ENCODE data around the gene AGFG1.

Gene AGFG1

GRCh38 chr2:227461811-227462461 is 10.0 kb upstream of the AGFG1 start:
- DNase-seq (ENCODE audit: low read depth in 2 of 2) = no peak

GRCh38 chr2:227462462-227462951 is 9.4 kb upstream of the AGFG1 start:
- DNase-seq (ENCODE audit: low read depth in 2 of 2) = no peak

- DNase-seq (ENCODE audit: low read depth in 2 of 2) = no peak
These were observed 8.7 kb upstream of the AGFG1 start for GRCh38 chr2:227462972-227463931.

- no peak for DNase-seq (ENCODE audit: low read depth in 2 of 2)
These were observed 7.6 kb upstream of the AGFG1 start for GRCh38 chr2:227464361-227464760.

DNA sequence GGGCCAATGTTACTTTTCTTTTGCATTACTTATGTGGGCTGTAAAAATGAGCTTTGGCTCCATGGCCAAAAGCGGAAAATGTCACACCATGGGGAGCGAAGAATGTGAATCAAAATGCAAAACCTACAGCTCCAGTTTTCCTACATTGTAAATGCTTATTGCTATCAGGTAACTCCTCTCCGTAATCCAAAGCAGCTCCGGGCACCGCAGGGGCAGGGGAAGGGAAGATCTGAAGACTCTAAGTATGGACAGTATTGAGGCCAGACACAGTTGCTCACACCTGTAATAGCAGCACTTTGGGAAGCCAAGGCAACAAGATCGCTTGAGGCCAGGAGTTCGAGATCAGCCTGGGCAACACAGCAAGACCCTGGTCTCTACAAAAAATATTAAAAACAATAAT is 7.1 kb upstream of the AGFG1 start:
- DNase-seq (ENCODE audit: low read depth in 2 of 2) = no peak

DNA sequence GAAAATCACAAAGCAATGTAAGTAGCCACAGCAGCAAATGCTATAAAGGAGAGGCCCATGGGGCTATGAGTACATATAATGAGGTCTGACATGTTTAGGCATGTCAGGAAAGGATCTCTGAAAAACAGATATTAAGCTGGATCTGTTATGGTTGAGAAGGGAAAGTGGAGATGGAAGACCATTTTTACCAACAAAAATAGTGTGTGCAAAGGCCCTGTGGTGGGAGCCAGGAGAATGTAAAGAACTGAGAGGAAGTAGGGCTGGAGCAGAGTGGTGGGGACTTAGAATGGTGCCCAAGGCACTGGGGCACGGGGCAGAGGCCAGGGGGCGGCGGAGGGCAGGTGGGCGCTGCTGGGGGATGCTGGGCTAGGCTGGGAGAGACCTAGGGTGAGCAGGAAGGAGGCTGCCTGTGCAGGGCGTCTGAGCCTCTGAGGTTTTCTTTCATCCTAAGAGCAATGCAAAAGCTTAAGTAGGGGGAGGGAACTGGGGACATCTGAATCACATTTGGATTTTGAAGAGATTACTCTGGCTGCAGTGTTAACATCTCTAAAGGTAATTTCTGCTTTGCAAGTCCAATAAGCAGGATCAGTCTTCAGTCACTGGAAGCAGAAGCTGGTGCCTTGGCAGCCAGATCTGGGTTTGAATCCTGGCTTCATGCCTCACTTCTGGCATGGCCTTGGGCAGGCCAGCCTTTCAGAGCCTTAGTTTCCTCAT is 4.9 kb upstream of the AGFG1 start:
- DNase-seq (ENCODE audit: low read depth in 2 of 2) = no peak

DNA sequence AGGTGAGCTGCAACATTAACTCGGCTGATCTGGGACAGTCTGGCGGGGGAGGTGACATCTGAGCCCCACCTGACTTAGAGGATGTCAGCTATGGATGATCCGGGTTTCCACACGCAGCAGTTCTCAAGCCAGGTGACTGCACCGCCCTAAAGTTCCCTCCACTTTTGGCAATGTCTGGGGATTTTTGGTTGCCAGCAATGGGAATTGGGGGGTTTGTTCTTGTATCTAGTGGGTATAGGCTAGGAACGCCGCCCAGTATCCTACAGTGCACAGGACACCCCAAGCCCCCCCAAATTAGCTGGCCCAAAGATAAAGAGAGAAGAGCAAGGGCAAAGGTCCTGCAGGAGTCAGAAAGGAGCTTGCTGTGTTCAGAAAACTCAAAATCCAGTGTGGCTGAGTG is 544 bp upstream of the AGFG1 start:
- no peak for DNase-seq (ENCODE audit: low read depth in 2 of 2)

GRCh38 chr2:227472265-227473121 is 537 bp downstream of the AGFG1 start:
- DNase-seq (ENCODE audit: low read depth in 2 of 2) = no peak

- DNase-seq (ENCODE audit: low read depth in 2 of 2) = no peak
These were observed 1.1 kb downstream of the AGFG1 start for GRCh38 chr2:227473122-227473461.

DNA sequence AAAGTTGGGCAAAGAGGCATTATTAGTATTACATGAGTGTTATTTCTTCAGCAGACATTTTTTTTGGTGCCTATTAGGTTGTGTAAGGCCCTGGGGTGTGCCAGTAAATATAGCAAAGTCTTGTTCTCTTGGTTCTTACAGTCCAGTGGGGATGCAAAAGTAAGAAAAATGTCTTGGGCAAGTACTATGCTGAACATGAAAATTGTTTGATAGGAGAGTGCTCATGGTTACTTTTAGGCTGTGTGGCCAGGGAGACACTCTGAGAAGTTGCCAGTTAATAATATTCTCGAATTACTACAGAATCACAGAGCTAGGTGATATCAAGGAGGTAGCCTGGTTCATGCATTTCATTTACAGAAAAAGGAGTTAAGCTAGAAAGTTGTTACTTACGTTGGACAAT is 1.9 kb downstream of the AGFG1 start:
- DNase-seq (ENCODE audit: low read depth in 2 of 2) = no peak

- DNase-seq (ENCODE audit: low read depth in 2 of 2) = no peak
These were observed 2.5 kb downstream of the AGFG1 start for GRCh38 chr2:227474410-227474809.

GRCh38 chr2:227477291-227477690 is 5.3 kb downstream of the AGFG1 start:
- no peak for DNase-seq (ENCODE audit: low read depth in 2 of 2)

DNA sequence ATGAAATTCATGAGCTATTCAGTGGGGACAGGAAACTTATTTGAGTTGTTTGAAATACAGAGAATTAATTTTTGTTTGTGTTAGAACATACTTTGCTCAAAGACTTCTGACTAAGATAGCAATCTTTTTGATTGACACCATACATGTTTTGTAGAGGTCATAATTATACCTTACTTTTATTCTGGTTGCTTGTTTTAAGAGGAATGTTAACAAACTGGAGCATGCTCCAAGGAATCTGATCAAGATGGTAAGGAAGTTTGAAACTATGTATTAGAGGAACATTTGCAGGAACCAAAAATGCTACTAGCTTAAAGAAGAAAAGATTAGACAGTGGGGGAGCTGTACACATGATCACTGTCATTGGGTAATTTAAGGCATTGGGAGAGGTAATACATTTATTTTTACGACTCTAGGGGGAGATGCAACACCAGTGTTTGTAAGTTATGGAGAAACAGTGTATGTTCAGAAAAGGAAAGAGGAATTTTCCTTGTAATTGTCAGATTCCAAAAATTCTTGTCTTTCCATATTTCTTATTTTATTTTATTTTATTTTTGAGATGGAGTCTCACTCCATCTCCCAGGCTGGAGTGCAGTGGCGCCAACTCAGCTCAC is 8.0 kb downstream of the AGFG1 start:
- no peak for DNase-seq (ENCODE audit: low read depth in 2 of 2)

GRCh38 chr2:227480528-227480927 is 8.6 kb downstream of the AGFG1 start:
- DNase-seq (ENCODE audit: low read depth in 2 of 2) = no peak

GRCh38 chr2:227482638-227483340 is 10.8 kb downstream of the AGFG1 start:
- no peak for DNase-seq (ENCODE audit: low read depth in 2 of 2)

GRCh38 chr2:227485429-227485828 is 13.5 kb downstream of the AGFG1 start:
- DNase-seq (ENCODE audit: low read depth in 2 of 2) = no peak

DNA sequence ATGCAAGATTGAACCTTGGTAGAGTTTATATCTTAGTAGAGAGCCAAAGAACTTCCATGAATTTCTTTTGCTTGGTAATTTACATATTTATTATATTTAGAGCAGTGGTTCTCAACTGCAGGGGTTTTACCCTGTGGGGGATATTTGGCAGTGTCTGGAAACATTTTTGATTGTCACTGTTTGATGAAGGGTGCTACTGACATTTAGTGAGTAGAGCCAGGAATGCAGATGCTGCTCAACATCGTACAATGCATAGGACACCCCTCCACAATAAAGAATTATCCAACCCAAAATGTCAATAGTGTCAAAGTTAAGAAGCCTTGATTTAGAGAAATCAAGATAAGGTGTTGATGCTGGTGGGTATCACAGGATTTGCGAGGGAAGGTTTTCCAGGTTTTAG is 14.7 kb downstream of the AGFG1 start:
- DNase-seq (ENCODE audit: low read depth in 2 of 2) = no peak

GRCh38 chr2:227488045-227488444 is 16.1 kb downstream of the AGFG1 start:
- DNase-seq (ENCODE audit: low read depth in 2 of 2) = no peak

DNA sequence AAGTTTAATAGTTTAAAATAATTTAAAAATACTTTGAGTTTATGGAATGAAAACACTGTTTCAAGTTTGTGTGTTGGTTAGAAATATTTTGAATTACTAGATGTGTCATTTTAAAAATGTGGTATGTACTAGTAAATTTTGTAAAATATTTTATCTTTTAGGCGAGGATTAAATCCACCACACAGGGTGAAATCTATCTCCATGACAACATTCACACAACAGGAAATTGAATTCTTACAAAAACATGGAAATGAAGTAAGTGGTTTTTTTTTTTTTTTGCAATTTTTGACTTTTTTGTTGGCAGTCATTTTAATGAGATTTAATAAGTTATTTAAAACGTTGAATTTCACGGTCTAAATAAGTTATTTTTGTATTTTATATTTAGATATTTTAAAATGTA is 19.4 kb downstream of the AGFG1 start:
- DNase-seq (ENCODE audit: low read depth in 2 of 2) = no peak

DNA sequence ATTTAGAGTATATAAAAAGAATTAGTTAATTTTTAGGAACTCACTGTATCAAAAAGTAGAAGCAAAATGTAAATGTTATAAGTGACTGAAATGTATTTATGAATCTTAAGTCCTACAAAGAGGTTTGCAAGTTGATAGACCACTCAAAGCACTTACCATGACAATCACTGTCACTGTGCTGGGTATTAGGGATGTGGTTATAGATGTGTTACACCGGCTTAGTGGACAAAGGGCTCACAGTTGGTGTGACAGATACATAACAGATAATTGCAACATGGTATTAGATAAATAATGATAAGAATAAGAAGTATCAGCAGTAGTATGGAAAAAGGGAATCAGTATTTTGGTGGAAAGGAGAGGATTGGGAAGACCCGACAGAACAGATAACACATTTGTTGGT is 21.6 kb downstream of the AGFG1 start:
- no peak for DNase-seq (ENCODE audit: low read depth in 2 of 2)
